Liver (tissue), 9 donors: ENCODE measurements around the gene NME8. TPM values are rescaled to one million over a fixed set of nuclear protein-coding genes. Genes with fewer than 3 reads are reported as not detected.
A peak's percentile ranks its signal among the peaks of the same experiment; 100 is the strongest.

Experiments used
- DNase-seq: peaks from one replicate; pipeline ENCODE4 v3.0.0-alpha.2; 2017; ENCODE audit warnings: low spot score
- H3K27ac ChIP-seq, 2 donors: one replicate each; pipeline ENCODE4 v1.7.0; 2013; ENCODE audit warnings: inconsistent platforms in 2 of 2, low read length in 2 of 2, control low read depth in 1 of 2, low read depth in 1 of 2, mild to moderate bottlenecking in 1 of 2
- H3K27me3 ChIP-seq, 4 donors: one replicate each; pipeline versions ENCODE4 v1.6.1 to v1.7.0; 2013; ENCODE audit warnings: low read length in 3 of 4, inconsistent platforms in 1 of 4, mild to moderate bottlenecking in 1 of 4, moderate library complexity in 1 of 4; ENCODE audit not compliant: control insufficient read depth in 4 of 4, insufficient read depth in 4 of 4
- H3K36me3 ChIP-seq, 4 donors: one replicate each; pipeline versions ENCODE4 v1.6.1 to v1.7.0; 2013; ENCODE audit warnings: low read length in 3 of 4, mild to moderate bottlenecking in 3 of 4, low read depth in 1 of 4, moderate library complexity in 1 of 4; ENCODE audit not compliant: control insufficient read depth in 4 of 4, insufficient read depth in 3 of 4
- H3K4me1 ChIP-seq, 4 donors: one replicate each; pipeline versions ENCODE4 v1.6.1 to v1.7.0; 2013; ENCODE audit warnings: low read length in 3 of 4, mild to moderate bottlenecking in 3 of 4, moderate library complexity in 1 of 4; ENCODE audit not compliant: control insufficient read depth in 4 of 4, insufficient read depth in 4 of 4
- H3K4me3 ChIP-seq, 3 donors: one replicate each; pipeline versions ENCODE4 v1.6.1 to v1.7.0; 2013; ENCODE audit warnings: low read length in 3 of 3, control low read depth in 1 of 3, low read depth in 1 of 3, mild to moderate bottlenecking in 1 of 3
- H3K9ac ChIP-seq, 2 donors: one replicate each; pipeline ENCODE4 v1.7.0; 2013; ENCODE audit warnings: low read length in 2 of 2, mild to moderate bottlenecking in 2 of 2, moderate library complexity in 2 of 2, control low read depth in 1 of 2, low read depth in 1 of 2
- H3K9me3 ChIP-seq, 4 donors: one replicate each; pipeline versions ENCODE4 v1.6.1 to v1.7.0; 2013; ENCODE audit warnings: low read length in 3 of 4; ENCODE audit not compliant: control insufficient read depth in 4 of 4
- EGR1 ChIP-seq, 2 donors: IDR thresholded peaks; 2 replicates each; pipeline ENCODE4 v1.6.1; 2016 to 2018; ENCODE audit warnings: antibody characterized with exemption in 2 of 2, low read depth in 2 of 2
- FOXA2 ChIP-seq: IDR thresholded peaks from 2 replicates; pipeline ENCODE4 v1.6.1; 2016; ENCODE audit warnings: antibody characterized with exemption
- HNF4A ChIP-seq, 2 donors: conservative IDR thresholded peaks; 2 replicates each; pipeline ENCODE4 v1.6.1; 2016; ENCODE audit warnings: antibody characterized with exemption in 2 of 2, mild to moderate bottlenecking in 2 of 2
- HNF4G ChIP-seq: IDR thresholded peaks from 2 replicates; pipeline ENCODE4 v1.6.1; 2016; ENCODE audit warnings: antibody characterized with exemption
- JUND ChIP-seq, 2 donors: IDR thresholded peaks; 2 replicates each; pipeline ENCODE4 v1.6.1; 2016; ENCODE audit warnings: antibody characterized with exemption in 2 of 2
- NR2F2 ChIP-seq: IDR thresholded peaks from 2 replicates; pipeline ENCODE4 v1.6.1; 2016; ENCODE audit warnings: antibody characterized with exemption
- RAD21 ChIP-seq, 2 donors: IDR thresholded peaks; 2 replicates each; pipeline ENCODE4 v1.6.1; 2016; ENCODE audit warnings: antibody characterized with exemption in 2 of 2, mild to moderate bottlenecking in 2 of 2
- RXRA ChIP-seq, 2 donors: IDR thresholded peaks; 2 replicates each; pipeline ENCODE4 v1.6.1; 2017 to 2018; ENCODE audit warnings: antibody characterized with exemption in 2 of 2, mild to moderate bottlenecking in 1 of 2
- SP1 ChIP-seq: IDR thresholded peaks from 2 replicates; pipeline ENCODE4 v1.6.1; 2018; ENCODE audit warnings: antibody characterized with exemption, mild to moderate bottlenecking
- TAF1 ChIP-seq: conservative IDR thresholded peaks from 2 replicates; pipeline ENCODE4 v1.6.1; 2016; ENCODE audit warnings: antibody characterized with exemption, mild to moderate bottlenecking
- YY1 ChIP-seq: IDR thresholded peaks from 2 replicates; pipeline ENCODE4 v1.6.1; 2016; ENCODE audit warnings: antibody characterized with exemption, mild to moderate bottlenecking
- WGBS: extraction: QIAGEN DNeasy Blood & Tissue Kit; methylation state at CpG from one replicate; pipeline ENCODE4 v1.1.7; 2013; 5-methylcytosine and 5-hydroxymethylcytosine counted together
- polyA plus RNA-seq, 2 donors: library from polyadenylated mRNA; stranded (reverse) in 1 of 2; unstranded in 1 of 2; fragments of 200-250 nt in 1 of 2; fragments of >200 nt in 1 of 2; fragmentation: Nextera tagmentation in 1 of 2; extraction: Ambion mirVana in 1 of 2; gene quantifications; one replicate each; pipeline versions ENCODE4 v1.2.1 to v1.2.3, GENCODE V29; 2013 to 2015
- total RNA-seq, 2 donors: library from RNA; depleted of rRNA; stranded (reverse); fragments of >200 nt; gene quantifications; one replicate each; pipeline ENCODE4 v1.2.3, GENCODE V29; 2014
- TF ChIP-seq, protein P1 (sequence below): IDR thresholded peaks from 2 replicates; pipeline ENCODE4 v1.6.1; 2016; ENCODE audit warnings: antibody characterized with exemption, mild to moderate bottlenecking
- TF ChIP-seq, protein P2 (sequence below): IDR thresholded peaks from 2 replicates; pipeline ENCODE4 v1.6.1; 2016; ENCODE audit warnings: antibody characterized with exemption
- TF ChIP-seq, protein P3 (sequence below): fragments of 150-350 bp; IDR thresholded peaks from 2 replicates; pipeline ENCODE4 v1.5.1; 2017; ENCODE audit warnings: improper control_type of control experiment, low read depth, low read length; ENCODE audit not compliant: missing input control
- TF ChIP-seq, protein P4 (sequence below): IDR thresholded peaks from 2 replicates; pipeline ENCODE4 v1.6.1; 2016; ENCODE audit warnings: antibody characterized with exemption
- TF ChIP-seq, protein P5 (sequence below): IDR thresholded peaks from 2 replicates; pipeline ENCODE4 v1.6.1; 2016; ENCODE audit warnings: antibody characterized with exemption
- donor health status: healthy.
- donor health status: healthy.
- donor health status: healthy.
- donor health status: healthy.
- donor health status: healthy.

The NME8 gene
- total and polyA plus RNA-seq, 4 donors: 0.08 to 0.09 TPM; not detected in 2

DNA sequence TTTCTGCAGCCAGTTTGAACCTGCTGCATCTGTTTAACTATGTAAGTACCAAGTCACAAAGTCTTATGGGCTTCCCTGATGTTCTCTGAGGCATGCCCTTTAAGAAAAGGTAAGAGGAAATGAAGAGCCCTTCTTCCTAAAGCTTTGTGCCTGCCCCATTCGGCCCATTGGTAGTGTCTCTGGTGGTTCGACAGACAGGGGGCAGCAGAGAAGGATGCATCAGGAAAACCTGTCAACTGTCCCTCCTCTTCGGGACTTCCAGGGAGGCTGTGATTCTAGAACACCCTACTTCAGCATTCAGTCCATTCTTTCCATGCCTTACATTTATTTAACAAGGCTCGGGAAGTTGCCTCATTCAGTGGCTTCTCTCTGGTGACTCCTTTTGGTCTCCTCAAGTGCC lies 70.1 kb downstream of the NME8 start:
- Histone ChIP-seq H3K27me3 (peaks cover 0 to 3% (median 0%) of the 10 kb centered on the region in 4 donors), H3K36me3 (no peaks in the 10 kb centered on the region), H3K9ac (no peak overlapping the region), H3K4me3 (no peak overlapping the region), H3K27ac (no peak overlapping the region), H3K4me1 (peaks cover 6 to 29% (median 19%) of the 10 kb centered on the region in 4 donors), H3K9me3 (no peaks in the 10 kb centered on the region)
- TF ChIP-seq, protein P1, sequence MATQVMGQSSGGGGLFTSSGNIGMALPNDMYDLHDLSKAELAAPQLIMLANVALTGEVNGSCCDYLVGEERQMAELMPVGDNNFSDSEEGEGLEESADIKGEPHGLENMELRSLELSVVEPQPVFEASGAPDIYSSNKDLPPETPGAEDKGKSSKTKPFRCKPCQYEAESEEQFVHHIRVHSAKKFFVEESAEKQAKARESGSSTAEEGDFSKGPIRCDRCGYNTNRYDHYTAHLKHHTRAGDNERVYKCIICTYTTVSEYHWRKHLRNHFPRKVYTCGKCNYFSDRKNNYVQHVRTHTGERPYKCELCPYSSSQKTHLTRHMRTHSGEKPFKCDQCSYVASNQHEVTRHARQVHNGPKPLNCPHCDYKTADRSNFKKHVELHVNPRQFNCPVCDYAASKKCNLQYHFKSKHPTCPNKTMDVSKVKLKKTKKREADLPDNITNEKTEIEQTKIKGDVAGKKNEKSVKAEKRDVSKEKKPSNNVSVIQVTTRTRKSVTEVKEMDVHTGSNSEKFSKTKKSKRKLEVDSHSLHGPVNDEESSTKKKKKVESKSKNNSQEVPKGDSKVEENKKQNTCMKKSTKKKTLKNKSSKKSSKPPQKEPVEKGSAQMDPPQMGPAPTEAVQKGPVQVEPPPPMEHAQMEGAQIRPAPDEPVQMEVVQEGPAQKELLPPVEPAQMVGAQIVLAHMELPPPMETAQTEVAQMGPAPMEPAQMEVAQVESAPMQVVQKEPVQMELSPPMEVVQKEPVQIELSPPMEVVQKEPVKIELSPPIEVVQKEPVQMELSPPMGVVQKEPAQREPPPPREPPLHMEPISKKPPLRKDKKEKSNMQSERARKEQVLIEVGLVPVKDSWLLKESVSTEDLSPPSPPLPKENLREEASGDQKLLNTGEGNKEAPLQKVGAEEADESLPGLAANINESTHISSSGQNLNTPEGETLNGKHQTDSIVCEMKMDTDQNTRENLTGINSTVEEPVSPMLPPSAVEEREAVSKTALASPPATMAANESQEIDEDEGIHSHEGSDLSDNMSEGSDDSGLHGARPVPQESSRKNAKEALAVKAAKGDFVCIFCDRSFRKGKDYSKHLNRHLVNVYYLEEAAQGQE: no peak
- no peak for TF ChIP-seq YY1
- TF ChIP-seq HNF4G: no peak
- TF ChIP-seq TAF1: no peak
- TF ChIP-seq, protein P2, sequence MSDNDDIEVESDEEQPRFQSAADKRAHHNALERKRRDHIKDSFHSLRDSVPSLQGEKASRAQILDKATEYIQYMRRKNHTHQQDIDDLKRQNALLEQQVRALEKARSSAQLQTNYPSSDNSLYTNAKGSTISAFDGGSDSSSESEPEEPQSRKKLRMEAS: no peak
- TF ChIP-seq EGR1 (IDR thresholded peaks at IDR 0.05; ENCODE audit: low read depth in 2 of 2): no peak
- TF ChIP-seq, protein P3, sequence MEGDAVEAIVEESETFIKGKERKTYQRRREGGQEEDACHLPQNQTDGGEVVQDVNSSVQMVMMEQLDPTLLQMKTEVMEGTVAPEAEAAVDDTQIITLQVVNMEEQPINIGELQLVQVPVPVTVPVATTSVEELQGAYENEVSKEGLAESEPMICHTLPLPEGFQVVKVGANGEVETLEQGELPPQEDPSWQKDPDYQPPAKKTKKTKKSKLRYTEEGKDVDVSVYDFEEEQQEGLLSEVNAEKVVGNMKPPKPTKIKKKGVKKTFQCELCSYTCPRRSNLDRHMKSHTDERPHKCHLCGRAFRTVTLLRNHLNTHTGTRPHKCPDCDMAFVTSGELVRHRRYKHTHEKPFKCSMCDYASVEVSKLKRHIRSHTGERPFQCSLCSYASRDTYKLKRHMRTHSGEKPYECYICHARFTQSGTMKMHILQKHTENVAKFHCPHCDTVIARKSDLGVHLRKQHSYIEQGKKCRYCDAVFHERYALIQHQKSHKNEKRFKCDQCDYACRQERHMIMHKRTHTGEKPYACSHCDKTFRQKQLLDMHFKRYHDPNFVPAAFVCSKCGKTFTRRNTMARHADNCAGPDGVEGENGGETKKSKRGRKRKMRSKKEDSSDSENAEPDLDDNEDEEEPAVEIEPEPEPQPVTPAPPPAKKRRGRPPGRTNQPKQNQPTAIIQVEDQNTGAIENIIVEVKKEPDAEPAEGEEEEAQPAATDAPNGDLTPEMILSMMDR: no peak
- TF ChIP-seq FOXA2: no peak
- TF ChIP-seq JUND (IDR thresholded peaks at IDR 0.05): no peak
- TF ChIP-seq HNF4A (conservative IDR thresholded peaks at IDR 0.05): no peak
- TF ChIP-seq RXRA (IDR thresholded peaks at IDR 0.05): no peak
- TF ChIP-seq SP1: no peak
- TF ChIP-seq, protein P4, sequence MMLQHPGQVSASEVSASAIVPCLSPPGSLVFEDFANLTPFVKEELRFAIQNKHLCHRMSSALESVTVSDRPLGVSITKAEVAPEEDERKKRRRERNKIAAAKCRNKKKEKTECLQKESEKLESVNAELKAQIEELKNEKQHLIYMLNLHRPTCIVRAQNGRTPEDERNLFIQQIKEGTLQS: no peak
- no peak for TF ChIP-seq RAD21 (IDR thresholded peaks at IDR 0.05)
- DNase-seq: no peak
- WGBS: 58% methylated on average over 4 of the region's 4 CpGs

DNA sequence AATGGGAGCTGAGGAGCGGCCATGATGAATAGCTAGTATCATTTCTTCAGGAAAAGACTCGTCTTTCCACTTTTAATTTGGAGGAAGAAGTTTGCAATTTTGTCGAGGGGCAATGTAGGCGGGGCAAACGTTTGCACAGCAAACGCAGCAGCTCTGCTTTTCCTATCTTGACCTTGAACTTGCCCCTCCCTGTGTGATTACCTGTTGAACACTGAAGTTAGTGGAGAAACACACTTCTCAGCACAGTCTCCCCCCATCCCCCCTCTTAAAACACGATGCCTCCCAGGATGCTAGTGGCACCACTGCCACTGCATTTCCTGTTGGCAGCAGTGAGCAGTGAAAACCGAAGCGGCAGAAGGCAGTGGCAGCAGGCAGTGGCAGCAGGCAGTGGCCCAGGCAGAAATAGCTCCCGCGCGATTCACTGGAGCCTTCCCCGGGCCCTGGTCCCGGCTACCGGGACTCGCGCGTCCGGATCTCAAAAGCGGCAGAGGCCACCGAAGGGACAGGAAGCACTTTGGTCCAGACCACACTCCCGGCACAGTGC lies 72.0 kb downstream of the NME8 start, which contains the start of gene EPDR1:
Gene EPDR1, plus strand, starts transcription at position 336 of the 544 bp plus-strand sequence. CDS start 300 bp downstream, outside the sequence.
- H3K36me3 ChIP-seq: no peaks in the 10 kb centered on the region
- peaks cover 0 to under 1% (median 0%) of the 10 kb centered on the region in 4 donors for H3K9me3 ChIP-seq
- H3K4me3 ChIP-seq: peak within 1 kb of the TSS; percentile 66 to 75 (median 70)
- peak within 1 kb of the TSS; percentile 33 to 59 for H3K9ac ChIP-seq
- 13% methylated on average over 22 of the region's 22 CpGs for WGBS
- H3K4me1 ChIP-seq: peaks cover 6 to 29% (median 19%) of the 10 kb centered on the region in 4 donors
- H3K27me3 ChIP-seq: peaks cover 0 to 3% (median 0%) of the 10 kb centered on the region in 4 donors
- H3K27ac ChIP-seq: peak within 1 kb of the TSS; percentile 81 to 84
- peak; percentile 52 for DNase-seq
- no peak for TF ChIP-seq FOXA2
- TF ChIP-seq RXRA (IDR thresholded peaks at IDR 0.05): peak in 1 of 2 donors; percentile 43
- TF ChIP-seq NR2F2: no peak
- TF ChIP-seq, protein P5, sequence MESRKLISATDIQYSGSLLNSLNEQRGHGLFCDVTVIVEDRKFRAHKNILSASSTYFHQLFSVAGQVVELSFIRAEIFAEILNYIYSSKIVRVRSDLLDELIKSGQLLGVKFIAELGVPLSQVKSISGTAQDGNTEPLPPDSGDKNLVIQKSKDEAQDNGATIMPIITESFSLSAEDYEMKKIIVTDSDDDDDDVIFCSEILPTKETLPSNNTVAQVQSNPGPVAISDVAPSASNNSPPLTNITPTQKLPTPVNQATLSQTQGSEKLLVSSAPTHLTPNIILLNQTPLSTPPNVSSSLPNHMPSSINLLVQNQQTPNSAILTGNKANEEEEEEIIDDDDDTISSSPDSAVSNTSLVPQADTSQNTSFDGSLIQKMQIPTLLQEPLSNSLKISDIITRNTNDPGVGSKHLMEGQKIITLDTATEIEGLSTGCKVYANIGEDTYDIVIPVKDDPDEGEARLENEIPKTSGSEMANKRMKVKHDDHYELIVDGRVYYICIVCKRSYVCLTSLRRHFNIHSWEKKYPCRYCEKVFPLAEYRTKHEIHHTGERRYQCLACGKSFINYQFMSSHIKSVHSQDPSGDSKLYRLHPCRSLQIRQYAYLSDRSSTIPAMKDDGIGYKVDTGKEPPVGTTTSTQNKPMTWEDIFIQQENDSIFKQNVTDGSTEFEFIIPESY: no peak
- TF ChIP-seq HNF4G: no peak
- TF ChIP-seq RAD21 (IDR thresholded peaks at IDR 0.05): peak; percentile 46 to 65
- no peak for TF ChIP-seq SP1
- TF ChIP-seq, protein P1: peak; percentile 52
- TF ChIP-seq, protein P2: peak; percentile 15
- TF ChIP-seq HNF4A (conservative IDR thresholded peaks at IDR 0.05): no peak
- TF ChIP-seq, protein P4: no peak
- TF ChIP-seq, protein P3: peak; percentile 35
